SU-DHL-6 (cell line): ENCODE results near the gene CAPZA2.

Experiments used
- CTCF ChIP-seq: fragments of 200-600 bp; sonication (generic); IDR thresholded peaks from one replicate; pipeline ENCODE4 v1.5.1; 2017; ENCODE audit warnings: antibody characterized with exemption, mild to moderate bottlenecking, low read length, moderate library complexity; ENCODE audit not compliant: insufficient read depth, poor library complexity, severe bottlenecking
- EZH2phosphoT487 ChIP-seq: fragments of 200-600 bp; sonication (generic), shearing (Covaris generic); conservative IDR thresholded peaks from 2 replicates; pipeline ENCODE4 v1.6.1; 2018; ENCODE audit warnings: mild to moderate bottlenecking, antibody characterized with exemption, low read length, moderate library complexity, mixed read lengths

- TF ChIP-seq CTCF (no peak), EZH2phosphoT487 (no peak)
These were observed 9.6 kb downstream of the CAPZA2 start for GRCh38 chr7:116872026-116872425.
